Erythroblast (primary cell): ENCODE data around the gene HELZ.

Experiments used
- DNase-seq, 2 experiments: peaks; one replicate each; lab custom pipeline; 2025; lab: John Stamatoyannopoulos, UW
- GATA1 ChIP-seq: IDR thresholded peaks from 2 replicates; pipeline ENCODE4 v1.6.1; 2011; ENCODE audit warnings: low read depth, mild to moderate bottlenecking, control low read depth, low read length, moderate library complexity
- POLR2A ChIP-seq: IDR thresholded peaks from 2 replicates; pipeline ENCODE4 v1.6.1; 2011; ENCODE audit warnings: mild to moderate bottlenecking, low read length

The HELZ gene

GRCh38 chr17:67076290-67076689 is 168.7 kb downstream of the HELZ start:
- DNase-seq = no peak
- TF ChIP-seq GATA1 (no peak), POLR2A (no peak)

- TF ChIP-seq GATA1 = no peak
- TF ChIP-seq POLR2A = no peak
- DNase-seq = no peak
These were observed 170.2 kb downstream of the HELZ start for GRCh38 chr17:67074781-67075180.

GRCh38 chr17:67072885-67073284 is 172.1 kb downstream of the HELZ start:
- DNase-seq = no peak
- TF ChIP-seq POLR2A (no peak), GATA1 (no peak)

- DNase-seq = no peak
- no peak for TF ChIP-seq POLR2A
- TF ChIP-seq GATA1 = no peak
These were observed 173.4 kb downstream of the HELZ start for GRCh38 chr17:67071595-67071994.

- DNase-seq = no peak
These were observed 175.3 kb downstream of the HELZ start for GRCh38 chr17:67069603-67070136.

GRCh38 chr17:67068999-67069398 is 176.0 kb downstream of the HELZ start:
- no peak for DNase-seq
- TF ChIP-seq GATA1 = no peak
- no peak for TF ChIP-seq POLR2A

More at GRCh38 chr17:67069603-67070136, 175.3 kb downstream of the HELZ start:
- TF ChIP-seq POLR2A = no peak
- no peak for TF ChIP-seq GATA1

- TF ChIP-seq GATA1 (no peak), POLR2A (no peak)
These were observed 177.2 kb downstream of the HELZ start for GRCh38 chr17:67067571-67068482.

GRCh38 chr17:67066717-67067116 is 178.3 kb downstream of the HELZ start:
- DNase-seq = no peak
- TF ChIP-seq POLR2A (no peak), GATA1 (no peak)

More at GRCh38 chr17:67067571-67068482, 177.2 kb downstream of the HELZ start:
- DNase-seq = no peak

GRCh38 chr17:67063141-67063540 is 181.9 kb downstream of the HELZ start:
- TF ChIP-seq GATA1 = no peak
- TF ChIP-seq POLR2A = no peak
- DNase-seq = no peak

- no peak for TF ChIP-seq POLR2A
- TF ChIP-seq GATA1 = no peak
- DNase-seq = no peak
These were observed 185.6 kb downstream of the HELZ start for GRCh38 chr17:67059372-67059771.

- TF ChIP-seq GATA1 (no peak), POLR2A (no peak)
- no peak for DNase-seq
These were observed 187.0 kb downstream of the HELZ start for GRCh38 chr17:67058036-67058435.

GRCh38 chr17:67056746-67057490 is 188.1 kb downstream of the HELZ start:
- no peak for TF ChIP-seq GATA1
- TF ChIP-seq POLR2A = no peak
- no peak for DNase-seq

GRCh38 chr17:67055811-67056745 is 188.9 kb downstream of the HELZ start:
- DNase-seq = no peak
- TF ChIP-seq POLR2A (no peak), GATA1 (no peak)
